Measurements from ENCODE around the gene INPP5A. TPM values are rescaled to one million over a fixed set of nuclear protein-coding genes. Genes with fewer than 3 reads are reported as not detected.
"Not testable (repeated sequence)": the region's sequence is repeated elsewhere in the genome, so short reads cannot be mapped to it uniquely, and the experiment has no call there.

The INPP5A gene
- total RNA-seq, 4 donors from 2014 or later = 34.8 to 80.8 (median 52.8) TPM

DNA sequence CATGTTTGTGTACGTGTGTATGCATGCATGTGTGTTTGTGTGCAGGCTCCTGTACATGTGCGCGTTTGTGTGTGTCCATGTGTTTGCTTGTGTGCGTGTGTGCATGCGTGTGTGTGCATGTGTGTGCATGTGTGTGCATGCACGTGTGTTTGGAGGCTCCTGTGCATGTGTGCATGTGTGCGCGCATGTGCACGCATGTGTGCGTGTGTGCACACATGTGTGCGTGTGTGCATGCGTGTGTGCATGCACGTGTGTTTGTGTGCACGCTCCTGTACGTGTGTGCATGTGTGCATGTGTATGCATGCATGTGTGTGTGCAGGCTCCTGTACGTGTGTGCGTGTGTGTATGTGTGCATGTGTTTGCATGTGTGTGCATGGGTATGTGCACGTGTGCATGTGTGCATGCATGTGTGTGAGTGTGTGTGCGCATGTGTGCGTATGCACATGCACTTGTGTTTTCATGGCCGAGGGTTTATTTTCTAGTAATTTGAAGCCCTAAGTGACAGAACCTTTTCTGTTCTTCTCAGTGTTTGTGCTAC, 59.2 kb downstream of the INPP5A start:
- Histone ChIP-seq H3K4me3 (no peak overlapping the region), H3K27ac (no peak overlapping the region), H3K4me1 (peaks cover 12 to 37% (median 28%) of the 10 kb centered on the region in 4 donors), H3K9me3 (no peaks in the 10 kb centered on the region), H3K27me3 (no peaks in the 10 kb centered on the region), H3K36me3 (no peaks in the 10 kb centered on the region)
- WGBS, 2 donors (ENCODE audit: low coverage in 1 of 2) = 78 to 90% methylated on average over 2 to 21 of the region's 21 CpGs
- DNase-seq = no peak
- in situ Hi-C loops (cut with MboI; ENCODE audit: low pct_ligation_motif_present in 1 of 4, low pct_unique_long_range_greater_than_20kb in 1 of 4, low sequenced_read_pairs in 3 of 4) (no loop called here), intact Hi-C loops (cut with DNase I; ENCODE audit: low total_unique reads) (no loop called here)
- TF ChIP-seq EP300 (IDR thresholded peaks at IDR 0.05; ENCODE audit: low read depth) (no peak), POLR2A (IDR thresholded peaks at IDR 0.05) (no peak)
- TF ChIP-seq, protein P1, sequence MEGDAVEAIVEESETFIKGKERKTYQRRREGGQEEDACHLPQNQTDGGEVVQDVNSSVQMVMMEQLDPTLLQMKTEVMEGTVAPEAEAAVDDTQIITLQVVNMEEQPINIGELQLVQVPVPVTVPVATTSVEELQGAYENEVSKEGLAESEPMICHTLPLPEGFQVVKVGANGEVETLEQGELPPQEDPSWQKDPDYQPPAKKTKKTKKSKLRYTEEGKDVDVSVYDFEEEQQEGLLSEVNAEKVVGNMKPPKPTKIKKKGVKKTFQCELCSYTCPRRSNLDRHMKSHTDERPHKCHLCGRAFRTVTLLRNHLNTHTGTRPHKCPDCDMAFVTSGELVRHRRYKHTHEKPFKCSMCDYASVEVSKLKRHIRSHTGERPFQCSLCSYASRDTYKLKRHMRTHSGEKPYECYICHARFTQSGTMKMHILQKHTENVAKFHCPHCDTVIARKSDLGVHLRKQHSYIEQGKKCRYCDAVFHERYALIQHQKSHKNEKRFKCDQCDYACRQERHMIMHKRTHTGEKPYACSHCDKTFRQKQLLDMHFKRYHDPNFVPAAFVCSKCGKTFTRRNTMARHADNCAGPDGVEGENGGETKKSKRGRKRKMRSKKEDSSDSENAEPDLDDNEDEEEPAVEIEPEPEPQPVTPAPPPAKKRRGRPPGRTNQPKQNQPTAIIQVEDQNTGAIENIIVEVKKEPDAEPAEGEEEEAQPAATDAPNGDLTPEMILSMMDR (IDR thresholded peaks at IDR 0.05) = no peak

DNA sequence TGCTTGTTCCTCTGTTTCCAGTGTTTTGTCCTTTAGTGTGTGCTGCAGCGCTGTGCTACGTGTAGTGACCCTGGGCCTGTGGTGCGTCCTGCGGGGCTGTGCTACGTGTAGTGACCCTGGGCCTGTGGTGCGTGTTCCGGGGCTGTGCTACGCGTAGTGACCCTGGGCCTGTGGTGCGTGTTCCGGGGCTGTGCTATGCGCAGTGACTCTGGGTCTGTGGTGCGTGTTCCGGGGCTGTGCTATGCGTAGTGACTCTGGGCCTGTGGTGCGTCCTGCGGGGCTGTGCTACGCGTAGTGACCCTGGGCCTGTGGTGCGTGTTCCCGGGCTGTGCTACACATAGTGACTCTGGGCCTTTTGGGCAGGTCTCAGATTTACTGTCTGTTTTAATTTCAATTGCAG, 60.1 kb downstream of the INPP5A start:
- H3K36me3 ChIP-seq = no peaks in the 10 kb centered on the region
- no peak overlapping the region for H3K4me3 ChIP-seq
- no peak for TF ChIP-seq EP300 (IDR thresholded peaks at IDR 0.05; ENCODE audit: low read depth)
- 78% methylated on average over 21 of the region's 21 CpGs; no CpG with 5 or more reads in 1 of the 2 donors for WGBS, 2 donors (ENCODE audit: low coverage in 1 of 2)
- no peak overlapping the region for H3K27ac ChIP-seq
- intact Hi-C loops (cut with DNase I; ENCODE audit: low total_unique reads) = no loop called here
- no peaks in the 10 kb centered on the region for H3K27me3 ChIP-seq
- DNase-seq = no peak
- H3K9me3 ChIP-seq = no peaks in the 10 kb centered on the region
- in situ Hi-C loops (cut with MboI; ENCODE audit: low pct_ligation_motif_present in 1 of 4, low pct_unique_long_range_greater_than_20kb in 1 of 4, low sequenced_read_pairs in 3 of 4) = no loop called here
- H3K4me1 ChIP-seq = peaks cover 11 to 29% (median 22%) of the 10 kb centered on the region in 4 donors

DNA sequence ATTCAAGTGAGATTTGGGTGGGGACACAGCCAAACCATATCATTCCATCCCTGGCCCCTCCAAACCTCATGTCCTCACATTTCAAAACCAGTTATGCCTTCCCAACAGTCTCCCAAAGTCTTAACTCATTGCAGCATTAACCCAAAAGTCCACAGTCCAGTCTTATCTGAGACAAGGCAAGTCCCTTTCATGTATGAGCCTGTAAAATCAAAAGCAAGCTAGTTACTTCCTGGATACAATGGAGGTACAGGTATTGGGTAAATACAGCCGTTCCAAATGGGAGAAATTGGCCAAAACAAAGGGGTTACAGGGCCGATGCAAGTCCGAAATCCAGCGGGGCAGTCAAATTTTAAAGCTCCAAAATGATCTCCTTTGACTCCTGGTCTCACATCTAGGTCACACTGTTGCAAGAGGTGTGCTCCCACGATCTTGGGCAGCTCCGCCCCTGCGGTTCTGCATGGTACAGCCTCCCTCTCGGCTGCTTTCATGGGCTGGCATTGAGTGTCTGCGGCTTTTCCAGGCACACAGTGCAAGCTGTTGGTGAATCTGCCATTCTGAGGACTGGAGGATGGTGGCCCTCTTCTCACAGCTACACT, 61.5 kb downstream of the INPP5A start:
- in situ Hi-C loops (cut with MboI; ENCODE audit: low pct_ligation_motif_present in 1 of 4, low pct_unique_long_range_greater_than_20kb in 1 of 4, low sequenced_read_pairs in 3 of 4); H3K36me3 ChIP-seq; H3K27me3 ChIP-seq; intact Hi-C loops (cut with DNase I; ENCODE audit: low total_unique reads); H3K27ac ChIP-seq; DNase-seq; H3K9me3 ChIP-seq; H3K4me3 ChIP-seq: not testable (repeated sequence)
- peaks cover 6 to 17% (median 10%) of the 10 kb centered on the region in 4 donors for H3K4me1 ChIP-seq
- WGBS, 2 donors (ENCODE audit: low coverage in 1 of 2) = 57 to 87% methylated on average over 1 to 9 of the region's 9 CpGs

DNA sequence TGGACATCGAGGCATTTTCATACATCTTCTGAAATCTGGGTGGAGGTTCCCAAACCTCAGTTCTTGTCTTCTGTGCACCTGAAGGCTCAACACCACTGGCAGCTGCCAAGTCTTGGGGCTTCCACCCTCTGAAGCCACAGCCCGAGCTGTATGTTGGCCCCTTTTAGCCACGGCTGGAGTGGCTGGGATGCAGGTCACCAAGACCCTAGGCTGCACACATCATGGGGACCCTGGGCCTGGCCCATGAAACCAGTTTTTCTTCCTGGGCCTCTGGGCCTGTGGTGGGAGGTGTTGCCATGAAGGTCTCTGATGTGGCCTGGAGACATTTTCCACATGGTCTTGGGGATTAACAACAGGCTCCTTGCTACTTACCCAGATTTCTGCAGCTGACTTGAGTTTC, 62.1 kb downstream of the INPP5A start:
- Histone ChIP-seq H3K27me3 (no peaks in the 10 kb centered on the region), H3K27ac (no peak overlapping the region), H3K9me3 (no peaks in the 10 kb centered on the region), H3K4me1 (peaks cover 6 to 14% (median 9%) of the 10 kb centered on the region in 4 donors), H3K36me3 (no peaks in the 10 kb centered on the region), H3K4me3 (no peak overlapping the region)
- intact Hi-C loops (cut with DNase I; ENCODE audit: low total_unique reads) (no loop called here), in situ Hi-C loops (cut with MboI; ENCODE audit: low pct_ligation_motif_present in 1 of 4, low pct_unique_long_range_greater_than_20kb in 1 of 4, low sequenced_read_pairs in 3 of 4) (no loop called here)
- 95% methylated on average over 3 of the region's 3 CpGs; no CpG with 5 or more reads in 1 of the 2 donors for WGBS, 2 donors (ENCODE audit: low coverage in 1 of 2)
- TF ChIP-seq, protein P1 (IDR thresholded peaks at IDR 0.05) = no peak
- TF ChIP-seq EP300 (IDR thresholded peaks at IDR 0.05; ENCODE audit: low read depth) (no peak), POLR2A (IDR thresholded peaks at IDR 0.05) (no peak), POLR2AphosphoS5 (IDR thresholded peaks at IDR 0.05) (no peak)
- no peak for DNase-seq

DNA sequence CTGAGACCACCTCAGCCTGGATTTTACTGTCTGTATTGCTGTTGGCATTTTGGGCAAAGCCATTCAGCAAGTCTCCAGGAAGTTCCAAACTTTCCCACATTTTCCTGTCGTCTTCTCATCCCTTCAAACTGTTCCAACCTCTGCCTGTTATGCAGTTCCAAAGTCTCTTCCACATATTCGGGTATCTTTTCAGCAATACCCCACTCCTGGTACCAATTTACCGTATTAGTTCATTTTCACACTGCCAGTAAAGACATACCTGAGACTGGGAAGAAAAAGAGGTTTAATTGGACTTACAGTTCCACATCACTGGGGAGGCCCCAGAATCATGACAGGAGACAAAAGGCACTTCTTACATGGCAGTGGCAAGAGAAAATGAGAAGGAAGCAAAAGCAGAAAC, 62.8 kb downstream of the INPP5A start:
- Histone ChIP-seq H3K27me3 (no peaks in the 10 kb centered on the region), H3K36me3 (no peaks in the 10 kb centered on the region), H3K4me3 (no peak overlapping the region), H3K4me1 (peaks cover 6 to 20% (median 9%) of the 10 kb centered on the region in 4 donors), H3K9me3 (no peaks in the 10 kb centered on the region), H3K27ac (no peak overlapping the region)
- DNase-seq = no peak
- in situ Hi-C loops (cut with MboI; ENCODE audit: low pct_ligation_motif_present in 1 of 4, low pct_unique_long_range_greater_than_20kb in 1 of 4, low sequenced_read_pairs in 3 of 4) = no loop called here
- intact Hi-C loops (cut with DNase I; ENCODE audit: low total_unique reads) = no loop called here
- TF ChIP-seq, protein P1 (IDR thresholded peaks at IDR 0.05) = no peak
- TF ChIP-seq POLR2AphosphoS5 (IDR thresholded peaks at IDR 0.05) (no peak), POLR2A (IDR thresholded peaks at IDR 0.05) (no peak), EP300 (IDR thresholded peaks at IDR 0.05; ENCODE audit: low read depth) (no peak)
- WGBS, 2 donors (ENCODE audit: low coverage in 1 of 2) = 85 to 90% methylated on average over 3 of the region's 3 CpGs

Measured in transverse colon (tissue), 4 donors.